Measurements from ENCODE around the gene TEX28. TPM values are rescaled to one million over a fixed set of nuclear protein-coding genes. Genes with fewer than 3 reads are reported as not detected.
"Not testable (repeated sequence)": the region's sequence is repeated elsewhere in the genome, so short reads cannot be mapped to it uniquely, and the experiment has no call there.

The TEX28 gene
- not detected for total RNA-seq

GRCh38 chrX:154294791-154295574 is at the start of gene TEX28:
TSS of gene TEX28 (minus strand) at chrX:154295124. CDS start at chrX:154292117, 3,007 bp downstream.
- ChIA-PET CTCF (no interaction called here), POLR2A (no interaction called here)

GRCh38 chrX:154343620-154344019 is 48.7 kb upstream of the TEX28 start:
- POLR2A ChIA-PET = not testable (repeated sequence)

GRCh38 chrX:154343063-154343462 is 48.1 kb upstream of the TEX28 start:
- CTCF ChIA-PET = not testable (repeated sequence)

More at GRCh38 chrX:154343620-154344019, 48.7 kb upstream of the TEX28 start:
- CTCF ChIA-PET = not testable (repeated sequence)

GRCh38 chrX:154341399-154342298 is 46.7 kb upstream of the TEX28 start:
- CTCF ChIA-PET, POLR2A ChIA-PET: not testable (repeated sequence)

More at GRCh38 chrX:154343063-154343462, 48.1 kb upstream of the TEX28 start:
- POLR2A ChIA-PET = not testable (repeated sequence)

- CTCF ChIA-PET = no interaction called here
Measured at GRCh38 chrX:154334496-154334895, 39.6 kb upstream of the TEX28 start.

GRCh38 chrX:154333837-154334271 is 38.9 kb upstream of the TEX28 start:
- CTCF ChIA-PET = no interaction called here
- POLR2A ChIA-PET = no interaction called here

More at GRCh38 chrX:154334496-154334895, 39.6 kb upstream of the TEX28 start:
- POLR2A ChIA-PET = no interaction called here

GRCh38 chrX:154333116-154333515 is 38.2 kb upstream of the TEX28 start:
- ChIA-PET CTCF (no interaction called here), POLR2A (no interaction called here)

- CTCF ChIA-PET = no interaction called here
Measured at GRCh38 chrX:154332561-154332960, 37.6 kb upstream of the TEX28 start.

GRCh38 chrX:154329294-154329693 is 34.4 kb upstream of the TEX28 start:
- CTCF ChIA-PET = no interaction called here
- POLR2A ChIA-PET = no interaction called here

More at GRCh38 chrX:154332561-154332960, 37.6 kb upstream of the TEX28 start:
- POLR2A ChIA-PET = no interaction called here

GRCh38 chrX:154328646-154329045 is 33.7 kb upstream of the TEX28 start:
- CTCF ChIA-PET = no interaction called here
- POLR2A ChIA-PET = no interaction called here

- ChIA-PET CTCF (interaction anchor here (0.9 kb wide), 1 partner anchor 16 kb away, joined by 3 read pairs; no protein-coding TSS in a partner anchor), POLR2A (no interaction called here)
Measured at GRCh38 chrX:154327038-154327820, 32.3 kb upstream of the TEX28 start.

- CTCF ChIA-PET = no interaction called here
Measured at GRCh38 chrX:154325541-154325940, 30.6 kb upstream of the TEX28 start.

GRCh38 chrX:154323537-154323936 is 28.6 kb upstream of the TEX28 start:
- ChIA-PET CTCF (no interaction called here), POLR2A (no interaction called here)

More at GRCh38 chrX:154325541-154325940, 30.6 kb upstream of the TEX28 start:
- POLR2A ChIA-PET = no interaction called here

GRCh38 chrX:154322890-154323289 is 28.0 kb upstream of the TEX28 start:
- POLR2A ChIA-PET = no interaction called here

GRCh38 chrX:154321594-154321993 is 26.7 kb upstream of the TEX28 start:
- CTCF ChIA-PET = no interaction called here

More at GRCh38 chrX:154322890-154323289, 28.0 kb upstream of the TEX28 start:
- CTCF ChIA-PET = no interaction called here

GRCh38 chrX:154321152-154321551 is 26.2 kb upstream of the TEX28 start:
- CTCF ChIA-PET = no interaction called here

More at GRCh38 chrX:154321594-154321993, 26.7 kb upstream of the TEX28 start:
- POLR2A ChIA-PET = no interaction called here

GRCh38 chrX:154320406-154320805 is 25.5 kb upstream of the TEX28 start:
- POLR2A ChIA-PET = no interaction called here
- CTCF ChIA-PET = no interaction called here

More at GRCh38 chrX:154321152-154321551, 26.2 kb upstream of the TEX28 start:
- POLR2A ChIA-PET = no interaction called here

- CTCF ChIA-PET = interaction anchor here (0.9 to 1.2 kb wide), 3 partner anchors 9 to 56 kb away, joined by 3 to 5 read pairs (median 3); no protein-coding TSS in a partner anchor
- POLR2A ChIA-PET = no interaction called here
Measured at GRCh38 chrX:154317391-154317995, 22.6 kb upstream of the TEX28 start.

- CTCF ChIA-PET = no interaction called here
- POLR2A ChIA-PET = no interaction called here
Measured at GRCh38 chrX:154315416-154315815, 20.5 kb upstream of the TEX28 start.
